Heart right ventricle (tissue), 16 donors: ENCODE results near the gene CTBS. TPM values are rescaled to one million over a fixed set of nuclear protein-coding genes. Genes with fewer than 3 reads are reported as not detected.

Experiments used
- ATAC-seq, 8 donors: fragments of 200-7000 bp; cut with Tn5 transposase; one replicate each; pipeline ENCODE4 v1.9.1; 2020; ENCODE audit warnings: mild to moderate bottlenecking in 8 of 8, moderate library complexity in 8 of 8, moderate number of reproducible peaks in 1 of 8
- DNase-seq, 2 donors: peaks; one replicate each; pipeline ENCODE4 v3.0.0-alpha.2; 2020
- H3K27ac ChIP-seq, 10 donors: fragments of 200-600 bp; sonication (generic) in 2 of 10; one replicate each; pipeline versions ENCODE4 v1.5.0 to v1.8.0; 2020 to 2022; ENCODE audit warnings: mild to moderate bottlenecking in 3 of 10
- H3K27me3 ChIP-seq, 7 donors: fragments of 200-600 bp; one replicate each; pipeline ENCODE4 v1.8.0; 2021 to 2022; ENCODE audit warnings: mild to moderate bottlenecking in 2 of 7
- H3K36me3 ChIP-seq, 9 donors: fragments of 200-600 bp; sonication (generic) in 1 of 9; one replicate each; pipeline versions ENCODE4 v1.5.0 to v1.8.0; 2020 to 2022; ENCODE audit warnings: mild to moderate bottlenecking in 2 of 9
- H3K4me1 ChIP-seq, 9 donors: fragments of 200-600 bp; sonication (generic) in 1 of 9; one replicate each; pipeline versions ENCODE4 v1.5.0 to v1.8.0; 2020 to 2022; ENCODE audit warnings: mild to moderate bottlenecking in 4 of 9
- H3K4me3 ChIP-seq, 10 donors: fragments of 200-600 bp; sonication (generic) in 2 of 10; one replicate each; pipeline versions ENCODE4 v1.5.0 to v1.8.0; 2020 to 2022; ENCODE audit warnings: mild to moderate bottlenecking in 7 of 10, moderate library complexity in 2 of 10
- H3K9me3 ChIP-seq, 11 donors: fragments of 200-600 bp in 10 of 11; sonication (generic) in 2 of 11; one replicate each; pipeline versions ENCODE4 v1.5.0 to v1.8.0; 2013 to 2022; ENCODE audit warnings: mild to moderate bottlenecking in 2 of 11, control low read depth in 1 of 11, moderate library complexity in 1 of 11
- CTCF ChIP-seq, 9 donors: fragments of 200-600 bp; sonication (generic) in 2 of 9; IDR thresholded peaks; one replicate each; pipeline versions ENCODE4 v1.5.0 to v1.8.0; 2021 to 2022; ENCODE audit warnings: antibody characterized with exemption in 9 of 9, mild to moderate bottlenecking in 5 of 9, moderate library complexity in 1 of 9
- WGBS, 2 donors: extraction: QIAGEN DNeasy Blood & Tissue Kit; methylation state at CpG; one replicate each; pipeline ENCODE4 v1.1.7; 2013; ENCODE audit warnings: inconsistent platforms in 1 of 2; 5-methylcytosine and 5-hydroxymethylcytosine counted together
- intact Hi-C, 10 donors: fragments of 100-400 bp; cut with DNase I; formaldehyde crosslinking; loops; one replicate each; pipeline versions ENCODE4 v1.11.1 to v1.14.2; 2022
- polyA plus RNA-seq, 2 donors: library from polyadenylated mRNA; stranded (reverse); fragments of 200-250 nt; gene quantifications; one replicate each; pipeline ENCODE4 v1.2.3, GENCODE V29; 2013
- total RNA-seq, 10 donors: library from RNA; stranded (reverse); fragmentation: NEBNext Ultra II Directional in 3 of 10; extraction: Animal tissue kit (Norgen Biotek cat#: 25700) in 3 of 10; gene quantifications; one replicate each; pipeline versions ENCODE4 v1.2.1 to v1.2.4, GENCODE V29; 2021 to 2023
- donor health status: Arrhythmogenic right ventricular cardiomyopathy.
- donor health status: ischemic (EF 13 %, LVEDD 7.1; RV severe dilation, severe dysfunction).
- donor health status: healthy with polysubstance abuse.
- donor health status: DM: no; HTN: yes; CAD: no.
- donor health status: DM: no; HTN: no; CAD: no.
- donor health status: ischemic (EF 25% LVEDD 6.9; RV normal size, moderate dysfunction).
- donor health status: ischemic (EF 25% LVEDD 5.7; RV mildly dilated, moderate dysfunction).
- donor health status: healthy.
- donor health status: DM: yes; HTN: yes; CAD: no.
- donor health status: Ischemic cardiomyopathy.
- donor health status: ischemic (EF 35%, LVEDD 5.7; RV mildly dilated, moderate dysfunction).
- donor health status: nonischemic (EF 11% LVEDD 7.7; RV severe dilation, severe dysfunction).
- donor health status: DM: yes; HTN: yes; CAD: no.
- donor health status: PGD.
- donor health status: ischemic (EF 29% LVEDD 5.4; RV normal size, mild dysfunction).
- donor health status: nonischemic (EF 23%, LVEDD 6.1; RV moderate dilation, normal function).

The CTBS gene
- total and polyA plus RNA-seq, 12 donors, result 3.5 to 13.2 (median 7.2) TPM

- peak in 6 of 9 donors; percentile 10 to 41 (median 30) for TF ChIP-seq CTCF (IDR thresholded peaks at IDR 0.05)
- Histone ChIP-seq H3K9me3 (no peaks in the 10 kb centered on the region), H3K4me1 (no peaks in the 10 kb centered on the region), H3K4me3 (no peak overlapping the region), H3K36me3 (peaks cover 0 to 44% (median 0%) of the 10 kb centered on the region in 9 donors), H3K27me3 (no peaks in the 10 kb centered on the region), H3K27ac (no peak overlapping the region)
- intact Hi-C loops, result no loop called here
- DNase-seq (no peak), ATAC-seq (no peak)
- 95% methylated on average over 4 of the region's 4 CpGs for WGBS, 2 donors
Measured at GRCh38 chr1:84541679-84542078, 32.6 kb downstream of the CTBS start.

- H3K27ac ChIP-seq, result no peak overlapping the region
- no peaks in the 10 kb centered on the region for H3K9me3 ChIP-seq
- no peak overlapping the region for H3K4me3 ChIP-seq
- DNase-seq (no peak), ATAC-seq (no peak)
- TF ChIP-seq CTCF (IDR thresholded peaks at IDR 0.05), result no peak
- peaks cover 0 to 44% (median 0%) of the 10 kb centered on the region in 9 donors for H3K36me3 ChIP-seq
- intact Hi-C loops, result no loop called here
- WGBS, 2 donors, result 64 to 66% methylated on average over 1 of the region's 1 CpG
- no peaks in the 10 kb centered on the region for H3K27me3 ChIP-seq
- no peaks in the 10 kb centered on the region for H3K4me1 ChIP-seq
Measured at GRCh38 chr1:84540759-84541158, 33.5 kb downstream of the CTBS start.

GRCh38 chr1:84539972-84540371 lies 34.3 kb downstream of the CTBS start:
- ATAC-seq, result no peak
- intact Hi-C loops, result loop anchor here in 1 of 10 donors (10.0 kb wide), 1 partner anchor 95 kb away; no protein-coding TSS in a partner anchor
- Histone ChIP-seq H3K27me3 (no peaks in the 10 kb centered on the region), H3K36me3 (peaks cover 0 to 44% (median 0%) of the 10 kb centered on the region in 9 donors), H3K4me1 (no peaks in the 10 kb centered on the region), H3K4me3 (no peak overlapping the region), H3K27ac (no peak overlapping the region), H3K9me3 (no peaks in the 10 kb centered on the region)
- DNase-seq, result no peak
- WGBS, 2 donors, result 92 to 93% methylated on average over 3 of the region's 3 CpGs
- no peak for TF ChIP-seq CTCF (IDR thresholded peaks at IDR 0.05)

- Histone ChIP-seq H3K9me3 (no peaks in the 10 kb centered on the region), H3K4me3 (no peak overlapping the region), H3K36me3 (peaks cover 0 to 44% (median 0%) of the 10 kb centered on the region in 9 donors), H3K27me3 (no peaks in the 10 kb centered on the region), H3K4me1 (no peaks in the 10 kb centered on the region), H3K27ac (no peak overlapping the region)
- DNase-seq, result no peak
- no peak for ATAC-seq
- TF ChIP-seq CTCF (IDR thresholded peaks at IDR 0.05), result no peak
- intact Hi-C loops, result loop anchor here in 1 of 10 donors (10.0 kb wide), 1 partner anchor 94 kb away; no protein-coding TSS in a partner anchor
Measured at GRCh38 chr1:84538599-84538998, 35.6 kb downstream of the CTBS start.
